ENCODE data around the gene AMBRA1.

- TF ChIP-seq EZH2phosphoT487 (IDR thresholded peaks at IDR 0.05; ENCODE audit: borderline replicate concordance, low read length): no peak
- TF ChIP-seq CTCF (conservative IDR thresholded peaks at IDR 0.05; ENCODE audit: low read depth, low read length): no peak
Measured at GRCh38 chr11:46642627-46643335, 49.0 kb upstream of the AMBRA1 start.
